Spleen (tissue), 11 donors: ENCODE results near the gene DPP7. TPM values are rescaled to one million over a fixed set of nuclear protein-coding genes. Genes with fewer than 3 reads are reported as not detected.
A peak's percentile ranks its signal among the peaks of the same experiment; 100 is the strongest.

ENCODE experiments used
- DNase-seq: peaks from one replicate; pipeline ENCODE4 v3.0.0-alpha.2; 2020
- H3K27ac ChIP-seq, 8 donors: fragments of 200-600 bp; sonication (generic) in 7 of 8; 1 replicate in 4 of 8; 2 replicates in 4 of 8; pipeline versions ENCODE4 v1.5.0 to v1.8.0; 2016 to 2021; ENCODE audit warnings: inconsistent platforms in 4 of 8, mild to moderate bottlenecking in 4 of 8, moderate library complexity in 1 of 8
- H3K27me3 ChIP-seq, 7 donors: fragments of 200-600 bp; sonication (generic) in 6 of 7; replicated peaks in 1 of 7; 1 replicate in 4 of 7; 2 replicates in 3 of 7; pipeline versions ENCODE4 v1.5.0 to v1.8.0; 2016 to 2021; ENCODE audit warnings: inconsistent platforms in 3 of 7, mild to moderate bottlenecking in 1 of 7
- H3K36me3 ChIP-seq, 6 donors: fragments of 200-600 bp; sonication (generic) in 5 of 6; 1 replicate in 4 of 6; 2 replicates in 2 of 6; pipeline versions ENCODE4 v1.5.0 to v1.8.0; 2016 to 2021; ENCODE audit warnings: inconsistent platforms in 2 of 6
- H3K4me1 ChIP-seq, 6 donors: fragments of 200-600 bp; sonication (generic) in 5 of 6; 1 replicate in 3 of 6; 2 replicates in 3 of 6; pipeline versions ENCODE4 v1.5.0 to v1.8.0; 2016 to 2021; ENCODE audit warnings: inconsistent platforms in 3 of 6
- H3K4me3 ChIP-seq, 8 donors: fragments of 200-600 bp; sonication (generic) in 7 of 8; 1 replicate in 4 of 8; 2 replicates in 4 of 8; pipeline versions ENCODE4 v1.5.0 to v1.8.0; 2016 to 2021; ENCODE audit warnings: inconsistent platforms in 4 of 8, mild to moderate bottlenecking in 4 of 8, moderate library complexity in 2 of 8
- H3K9me3 ChIP-seq, 8 donors: fragments of 200-600 bp; sonication (generic) in 7 of 8; 1 replicate in 4 of 8; 2 replicates in 4 of 8; pipeline versions ENCODE4 v1.5.0 to v1.8.0; 2016 to 2021; ENCODE audit warnings: inconsistent platforms in 4 of 8
- CTCF ChIP-seq, 11 experiments: fragments of 200-600 bp in 7 of 11; fragments of 450-650 bp in 4 of 11; sonication (generic) in 4 of 11; IDR thresholded peaks in 8 of 11; conservative IDR thresholded peaks in 3 of 11; 1 replicate in 7 of 11; 2 replicates in 4 of 11; pipeline versions ENCODE4 v1.4.0 to v1.8.0; 2016 to 2021; ENCODE audit warnings: antibody characterized with exemption in 11 of 11, inconsistent platforms in 4 of 11, mild to moderate bottlenecking in 1 of 11
- POLR2A ChIP-seq, 3 donors: fragments of 450-650 bp; IDR thresholded peaks; one replicate each; pipeline ENCODE4 v1.5.1; 2017; ENCODE audit warnings: antibody characterized with exemption in 3 of 3, mild to moderate bottlenecking in 1 of 3
- POLR2AphosphoS5 ChIP-seq, 3 donors: sonication (generic); formaldehyde crosslinking; IDR thresholded peaks; one replicate each; pipeline ENCODE4 v1.5.1; 2017; ENCODE audit warnings: antibody characterized with exemption in 3 of 3
- WGBS, 5 donors: extraction: QIAGEN DNeasy Blood & Tissue Kit in 3 of 5; methylation state at CpG; one replicate each; pipeline versions ENCODE4 v1.1.5 to v1.1.7; 2013 to 2018; 5-methylcytosine and 5-hydroxymethylcytosine counted together
- intact Hi-C: fragments of 100-400 bp; cut with DNase I; formaldehyde crosslinking; loops from one replicate; pipeline ENCODE4 v1.15.0; 2023; ENCODE audit warnings: low total_unique reads
- polyA plus RNA-seq, 3 donors: library from polyadenylated mRNA; stranded (reverse); fragments of 200-250 nt; gene quantifications; one replicate each; pipeline ENCODE4 v1.2.1, GENCODE V29; 2013
- total RNA-seq, 7 donors: library from RNA; depleted of rRNA in 3 of 7; stranded (reverse); fragments of >200 nt in 3 of 7; fragmentation: NEBNext Ultra II Directional in 4 of 7; extraction: Animal tissue kit (Norgen Biotek cat#: 25700) in 4 of 7; gene quantifications; one replicate each; pipeline versions ENCODE4 v1.1.0 to v1.2.1, GENCODE V29; 2016 to 2021
- donor health status: healthy with polysubstance abuse.
- donor health status: DM: no; HTN: no; CAD: no; lungs with moderate emphysema.
- donor health status: DM: no; HTN: no; CAD: no.
- donor health status: Bipolar disorder and iron deficiency.
- donor health status: healthy.
- donor health status: DM: no; HTN: no; CAD: no.
- donor health status: DM: yes; HTN: yes; CAD: no.

The DPP7 gene
- total and polyA plus RNA-seq, 10 donors: 105 to 536 (median 214) TPM

- DNase-seq: peak; percentile 78
- WGBS, 5 donors: 86 to 92% (median 91%) methylated on average over 10 to 16 of the region's 16 CpGs
- H3K9me3 ChIP-seq: no peaks in the 10 kb centered on the region
- H3K27ac ChIP-seq: no peak overlapping the region
- peaks cover 0 to 8% (median 0%) of the 10 kb centered on the region in 7 donors for H3K27me3 ChIP-seq
- peaks cover 16 to 72% (median 40%) of the 10 kb centered on the region in 6 donors for H3K4me1 ChIP-seq
- peaks cover 0 to 57% (median 44%) of the 10 kb centered on the region in 6 donors for H3K36me3 ChIP-seq
- intact Hi-C loops: no loop called here
- H3K4me3 ChIP-seq: no peak overlapping the region
- TF ChIP-seq POLR2A (IDR thresholded peaks at IDR 0.05) (no peak), POLR2AphosphoS5 (IDR thresholded peaks at IDR 0.05) (no peak), CTCF (IDR thresholded peaks at IDR 0.05 in 8 of 11, conservative IDR thresholded peaks at IDR 0.05 in 3 of 11) (no peak)
These were observed 32.2 kb downstream of the DPP7 start for GRCh38 chr9:137082222-137082924.

- Histone ChIP-seq H3K27ac (no peak overlapping the region), H3K27me3 (peaks cover 0 to 8% (median 0%) of the 10 kb centered on the region in 7 donors), H3K4me1 (peaks cover 13 to 71% (median 38%) of the 10 kb centered on the region in 6 donors), H3K9me3 (no peaks in the 10 kb centered on the region), H3K4me3 (no peak overlapping the region), H3K36me3 (peaks cover 0 to 57% (median 44%) of the 10 kb centered on the region in 6 donors)
- WGBS, 5 donors: 90 to 97% (median 94%) methylated on average over 23 to 24 of the region's 24 CpGs
- TF ChIP-seq POLR2A (IDR thresholded peaks at IDR 0.05) (no peak), POLR2AphosphoS5 (IDR thresholded peaks at IDR 0.05) (peak in 1 of 3 donors; percentile 24), CTCF (IDR thresholded peaks at IDR 0.05 in 8 of 11, conservative IDR thresholded peaks at IDR 0.05 in 3 of 11) (no peak)
- no peak for DNase-seq
- intact Hi-C loops: no loop called here
These were observed 34.0 kb downstream of the DPP7 start for GRCh38 chr9:137080260-137081122.

- TF ChIP-seq POLR2A (IDR thresholded peaks at IDR 0.05) (no peak), POLR2AphosphoS5 (IDR thresholded peaks at IDR 0.05) (no peak), CTCF (IDR thresholded peaks at IDR 0.05 in 8 of 11, conservative IDR thresholded peaks at IDR 0.05 in 3 of 11) (no peak)
- H3K9me3 ChIP-seq: no peaks in the 10 kb centered on the region
- 85 to 97% (median 95%) methylated on average over 6 to 13 of the region's 13 CpGs for WGBS, 5 donors
- H3K27me3 ChIP-seq: peaks cover 0 to 8% (median 0%) of the 10 kb centered on the region in 7 donors
- peak overlapping the region in 1 of 8 donors; percentile 94 for H3K4me3 ChIP-seq
- DNase-seq: no peak
- peaks cover 0 to 57% (median 44%) of the 10 kb centered on the region in 6 donors for H3K36me3 ChIP-seq
- intact Hi-C loops: no loop called here
- H3K4me1 ChIP-seq: peaks cover 9 to 71% (median 29%) of the 10 kb centered on the region in 6 donors
- H3K27ac ChIP-seq: no peak overlapping the region
These were observed 35.1 kb downstream of the DPP7 start for GRCh38 chr9:137079401-137079787.
